ENCODE data around the gene ANAPC4. TPM values are rescaled to one million over a fixed set of nuclear protein-coding genes. Genes with fewer than 3 reads are reported as not detected.

ANAPC4 gene
- total and polyA plus RNA-seq, 2 of the 8 experiments (the other 6 are each of a cell fraction or from before 2014, with no cell fraction given) = 8.7 to 31.6 TPM

GRCh38 chr4:25427871-25428270, 50.8 kb downstream of the ANAPC4 start:
- H2AFZ ChIP-seq (ENCODE audit: low read length) = no peak overlapping the region
- no peak overlapping the region for H3K18ac ChIP-seq (ENCODE audit: extremely low read depth, low read length)
- no peak for FAIRE-seq
- no peak overlapping the region for H2BK15ac ChIP-seq (ENCODE audit: low read length)
- H3K36me3 ChIP-seq (ENCODE audit: control insufficient read depth in 2 of 4, insufficient read depth in 4 of 4, low read length in 3 of 4) = no peaks in the 10 kb centered on the region
- H4K5ac ChIP-seq (ENCODE audit: insufficient read length, low read depth, low read length) = no peak overlapping the region
- no peaks in the 10 kb centered on the region for H3K23me2 ChIP-seq (ENCODE audit: low read depth, low read length)
- H3K79me2 ChIP-seq (ENCODE audit: control insufficient read depth in 1 of 2, insufficient read depth in 2 of 2, low read length in 2 of 2) = no peaks in the 10 kb centered on the region
- H2BK5ac ChIP-seq (ENCODE audit: low read depth, low read length) = no peak overlapping the region
- no peak overlapping the region for H3K14ac ChIP-seq (ENCODE audit: insufficient read length)
- H3K4ac ChIP-seq (replicated peaks; ENCODE audit: insufficient read length, low read depth, low read length) = no peak overlapping the region
- H3K4me1 ChIP-seq (replicated peaks in 1 of 4; ENCODE audit: control insufficient read depth in 3 of 4, insufficient read depth in 4 of 4, low read length in 3 of 4) = no peaks in the 10 kb centered on the region
- no peak overlapping the region for H2BK120ac ChIP-seq (replicated peaks; ENCODE audit: low read depth, low read length)
- no peaks in the 10 kb centered on the region for H3K79me1 ChIP-seq (ENCODE audit: low read depth, low read length)
- peak overlapping the region; percentile 66 for H4K8ac ChIP-seq (ENCODE audit: extremely low read depth, insufficient read depth, low read length)
- H3K9ac ChIP-seq (replicated peaks in 1 of 4; ENCODE audit: extremely low read depth in 1 of 4, low read depth in 3 of 4, low read length in 3 of 4) = no peak overlapping the region
- ChIA-PET POLR2A (ENCODE audit: partially characterized antibody) (no interaction called here), CTCF (ENCODE audit: partially characterized antibody) (interaction anchor here (0.7 to 1.7 kb wide), 6 partner anchors 8 to 340 kb away, joined by 3 to 5 read pairs (median 4); no protein-coding TSS in a partner anchor)
- H2BK12ac ChIP-seq (ENCODE audit: low read depth, low read length) = no peak overlapping the region
- H3K27me3 ChIP-seq (replicated peaks in 1 of 4; ENCODE audit: control insufficient read depth in 3 of 4, extremely low read depth in 1 of 4, insufficient read depth in 3 of 4, low read length in 3 of 4) = no peaks in the 10 kb centered on the region
- TF ChIP-seq KDM1A (IDR thresholded peaks at IDR 0.05; ENCODE audit: borderline replicate concordance, low read length) = no peak; the same call in 1 of the 2 replicates
- TF ChIP-seq, protein P1, sequence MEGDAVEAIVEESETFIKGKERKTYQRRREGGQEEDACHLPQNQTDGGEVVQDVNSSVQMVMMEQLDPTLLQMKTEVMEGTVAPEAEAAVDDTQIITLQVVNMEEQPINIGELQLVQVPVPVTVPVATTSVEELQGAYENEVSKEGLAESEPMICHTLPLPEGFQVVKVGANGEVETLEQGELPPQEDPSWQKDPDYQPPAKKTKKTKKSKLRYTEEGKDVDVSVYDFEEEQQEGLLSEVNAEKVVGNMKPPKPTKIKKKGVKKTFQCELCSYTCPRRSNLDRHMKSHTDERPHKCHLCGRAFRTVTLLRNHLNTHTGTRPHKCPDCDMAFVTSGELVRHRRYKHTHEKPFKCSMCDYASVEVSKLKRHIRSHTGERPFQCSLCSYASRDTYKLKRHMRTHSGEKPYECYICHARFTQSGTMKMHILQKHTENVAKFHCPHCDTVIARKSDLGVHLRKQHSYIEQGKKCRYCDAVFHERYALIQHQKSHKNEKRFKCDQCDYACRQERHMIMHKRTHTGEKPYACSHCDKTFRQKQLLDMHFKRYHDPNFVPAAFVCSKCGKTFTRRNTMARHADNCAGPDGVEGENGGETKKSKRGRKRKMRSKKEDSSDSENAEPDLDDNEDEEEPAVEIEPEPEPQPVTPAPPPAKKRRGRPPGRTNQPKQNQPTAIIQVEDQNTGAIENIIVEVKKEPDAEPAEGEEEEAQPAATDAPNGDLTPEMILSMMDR (IDR thresholded peaks at IDR 0.05; ENCODE audit: control extremely low read depth in 1 of 3, insufficient read depth in 1 of 3, low read depth in 1 of 3, low read length in 3 of 3) = peak; percentile 6 to 28 (median 17); a peak in 3 of 4 replicates
- peak; percentile 18 to 37 for TF ChIP-seq RAD21 (IDR thresholded peaks at IDR 0.05 in 1 of 2, conservative IDR thresholded peaks at IDR 0.05 in 1 of 2; ENCODE audit: low read depth in 2 of 2, low read length in 2 of 2)
- H3K9me3 ChIP-seq (ENCODE audit: insufficient read depth in 2 of 2, low read depth in 1 of 2, low read length in 1 of 2) = no peaks in the 10 kb centered on the region
- no peaks in the 10 kb centered on the region for H4K20me1 ChIP-seq (replicated peaks in 1 of 2; ENCODE audit: control insufficient read depth in 1 of 2, insufficient read depth in 2 of 2, low read length in 2 of 2)
- no peak overlapping the region for H2BK20ac ChIP-seq (ENCODE audit: low read length)
- DNase-seq (ENCODE audit: low read depth in 1 of 2, low spot score in 2 of 2) = no peak
- H3K4me2 ChIP-seq (ENCODE audit: insufficient read depth in 1 of 2, low read depth in 2 of 2, low read length in 2 of 2) = no peak overlapping the region
- no peak overlapping the region for H3K23ac ChIP-seq (ENCODE audit: insufficient read length)
- no peak overlapping the region for H2AK5ac ChIP-seq (ENCODE audit: low read depth, low read length)
- WGBS, 2 experiments (ENCODE audit: extremely low coverage in 1 of 2, insufficient coverage in 1 of 2, insufficient read length in 1 of 2, insufficient replicate concordance in 2 of 2, low coverage in 1 of 2, low lambda C conversion rate in 2 of 2, missing lambda C conversion rate in 1 of 2) = 87% methylated on average over 5 of the region's 5 CpGs; no CpG with 5 or more reads in 1 of the 2 experiments
- no peak overlapping the region for H4K91ac ChIP-seq (replicated peaks; ENCODE audit: insufficient read length, low read length)
- no peak overlapping the region for H3K27ac ChIP-seq (ENCODE audit: low read depth, low read length)
- no peak overlapping the region for H3K4me3 ChIP-seq (ENCODE audit: extremely low read depth in 1 of 4, insufficient read depth in 2 of 4, low read depth in 3 of 4, low read length in 4 of 4)
- H3K56ac ChIP-seq (replicated peaks; ENCODE audit: insufficient read length, low read depth, low read length) = no peak overlapping the region

All from H1 (cell line).